ENCODE results near the gene RBMS1. TPM values are rescaled to one million over a fixed set of nuclear protein-coding genes. Genes with fewer than 3 reads are reported as not detected.

The RBMS1 gene
- total RNA-seq, 4 donors from 2014 or later = 86.0 to 110 (median 91.5) TPM

GRCh38 chr2:160433466-160434140, 60.0 kb downstream of the RBMS1 start:
- 74 to 84% methylated on average over 4 of the region's 4 CpGs for WGBS, 2 donors (ENCODE audit: low coverage in 1 of 2)
- H3K36me3 ChIP-seq = peaks cover 0 to 6% of the 10 kb centered on the region in 2 donors
- H3K4me3 ChIP-seq = no peak overlapping the region
- peak overlapping the region in 1 of 4 donors; percentile 8 for H3K27ac ChIP-seq
- peaks cover 0 to 40% (median 0%) of the 10 kb centered on the region in 3 donors for H3K4me1 ChIP-seq
- no peaks in the 10 kb centered on the region for H3K27me3 ChIP-seq
- peaks cover 0 to 5% (median 0%) of the 10 kb centered on the region in 3 donors for H3K9me3 ChIP-seq
- ATAC-seq = no peak
- TF ChIP-seq EP300 (IDR thresholded peaks at IDR 0.05) (no peak), CTCF (IDR thresholded peaks at IDR 0.05) (no peak), POLR2AphosphoS5 (IDR thresholded peaks at IDR 0.05) (no peak), POLR2A (IDR thresholded peaks at IDR 0.05) (no peak)

GRCh38 chr2:160432633-160433032, 61.0 kb downstream of the RBMS1 start:
- Histone ChIP-seq H3K4me1 (peaks cover 0 to 50% (median 3%) of the 10 kb centered on the region in 3 donors), H3K27ac (no peak overlapping the region), H3K4me3 (no peak overlapping the region), H3K9me3 (peaks cover 0 to 5% (median 0%) of the 10 kb centered on the region in 3 donors), H3K27me3 (no peaks in the 10 kb centered on the region), H3K36me3 (peaks cover 0 to 6% of the 10 kb centered on the region in 2 donors)
- no peak for ATAC-seq
- 74 to 80% methylated on average over 4 of the region's 4 CpGs for WGBS, 2 donors (ENCODE audit: low coverage in 1 of 2)
- TF ChIP-seq CTCF (IDR thresholded peaks at IDR 0.05) (peak in 1 of 4 experiments; percentile 10), EP300 (IDR thresholded peaks at IDR 0.05) (no peak)

- Histone ChIP-seq H3K9me3 (peaks cover 0 to 5% (median 0%) of the 10 kb centered on the region in 3 donors), H3K36me3 (peaks cover 0 to 6% of the 10 kb centered on the region in 2 donors), H3K27me3 (no peaks in the 10 kb centered on the region), H3K27ac (no peak overlapping the region), H3K4me1 (peaks cover 0 to 62% (median 3%) of the 10 kb centered on the region in 3 donors), H3K4me3 (no peak overlapping the region)
- no peak for TF ChIP-seq POLR2A (IDR thresholded peaks at IDR 0.05)
- TF ChIP-seq CTCF (IDR thresholded peaks at IDR 0.05) = no peak
- no peak for TF ChIP-seq POLR2AphosphoS5 (IDR thresholded peaks at IDR 0.05)
- no peak for TF ChIP-seq EP300 (IDR thresholded peaks at IDR 0.05)
- 100% methylated on average over 1 of the region's 1 CpG; no CpG with 5 or more reads in 1 of the 2 donors for WGBS, 2 donors (ENCODE audit: low coverage in 1 of 2)
- no peak for ATAC-seq
These were observed 62.2 kb downstream of the RBMS1 start for GRCh38 chr2:160431441-160431840.

GRCh38 chr2:160430001-160430344, 63.6 kb downstream of the RBMS1 start:
- H3K27ac ChIP-seq = peak overlapping the region in 1 of 4 donors; percentile 75
- ATAC-seq = no peak
- H3K9me3 ChIP-seq = peaks cover 0 to 5% (median 0%) of the 10 kb centered on the region in 3 donors
- no peak for TF ChIP-seq CTCF (IDR thresholded peaks at IDR 0.05)
- TF ChIP-seq EP300 (IDR thresholded peaks at IDR 0.05) = no peak
- no peak for TF ChIP-seq POLR2A (IDR thresholded peaks at IDR 0.05)
- no peak for TF ChIP-seq POLR2AphosphoS5 (IDR thresholded peaks at IDR 0.05)
- H3K4me3 ChIP-seq = no peak overlapping the region
- H3K36me3 ChIP-seq = peaks cover 0 to 6% of the 10 kb centered on the region in 2 donors
- no peaks in the 10 kb centered on the region for H3K27me3 ChIP-seq
- peaks cover 4 to 71% (median 10%) of the 10 kb centered on the region in 3 donors for H3K4me1 ChIP-seq

All from gastroesophageal sphincter (tissue), 4 donors.